WTC11 (cell line): Measurements from ENCODE around the gene STK40. TPM values are rescaled to one million over a fixed set of nuclear protein-coding genes. Genes with fewer than 3 reads are reported as not detected.

Experiments used
- ATAC-seq: fragments of 200-7000 bp; cut with Tn5 transposase; 2 replicates; pipeline ENCODE4 v1.10.0; 2021; ENCODE audit warnings: mild to moderate bottlenecking, moderate library complexity
- CTCF ChIA-PET: fragments of 300-600 bp; sonication (Branson Sonifier 250); formaldehyde crosslinking; loops from one replicate; lab custom pipeline; 2021; ENCODE audit warnings: antibody characterized with exemption; lab: Charles Lee
- POLR2A ChIA-PET: fragments of 350-600 bp; sonication (Branson Sonifier 250); formaldehyde crosslinking; loops from one replicate; lab custom pipeline; 2021; ENCODE audit warnings: antibody characterized with exemption; lab: Charles Lee
- DNase-seq: peaks from one replicate; pipeline ENCODE4 v3.0.0; 2021; ENCODE audit warnings: low spot score
- H3K27ac Mint-ChIP-seq: 2 replicates; pipeline ENCODE4 v1.8.0; 2021; ENCODE audit warnings: mixed read lengths
- H3K27me3 Mint-ChIP-seq: 2 replicates; pipeline ENCODE4 v1.8.0; 2021; ENCODE audit warnings: low read depth, mild to moderate bottlenecking, moderate library complexity, mixed read lengths
- H3K36me3 Mint-ChIP-seq: 2 replicates; pipeline ENCODE4 v1.8.0; 2021; ENCODE audit warnings: mixed read lengths
- H3K4me1 Mint-ChIP-seq: 2 replicates; pipeline ENCODE4 v1.8.0; 2022; ENCODE audit warnings: mixed read lengths
- H3K4me3 Mint-ChIP-seq: 2 replicates; pipeline ENCODE4 v1.8.0; 2021; ENCODE audit warnings: mild to moderate bottlenecking, moderate library complexity, mixed read lengths
- H3K9me3 Mint-ChIP-seq: 2 replicates; pipeline ENCODE4 v1.8.0; 2021; ENCODE audit warnings: mixed read lengths
- AFF4 ChIP-seq: sonication (generic); formaldehyde crosslinking; IDR thresholded peaks from 2 replicates; pipeline ENCODE4 v1.8.1; 2023; ENCODE audit warnings: mild to moderate bottlenecking, missing genetic modification reagents, borderline replicate concordance
- ATF2 ChIP-seq: sonication (generic); formaldehyde crosslinking; IDR thresholded peaks from 2 replicates; pipeline ENCODE4 v1.8.1; 2022; ENCODE audit warnings: low read depth, missing genetic modification reagents, borderline replicate concordance
- CDX4 ChIP-seq: fragments of 250-450 bp; sonication (Bioruptor Pico); IDR thresholded peaks from 2 replicates; pipeline ENCODE4 v1.9.0; 2021; ENCODE audit warnings: moderate library complexity, mild to moderate bottlenecking, inconsistent platforms, borderline replicate concordance
- CTCF ChIP-seq: fragments of 200-600 bp; IDR thresholded peaks from 2 replicates; pipeline ENCODE4 v1.8.0; 2022; ENCODE audit warnings: antibody characterized with exemption
- ELF4 ChIP-seq: sonication (generic); formaldehyde crosslinking; IDR thresholded peaks from 2 replicates; pipeline ENCODE4 v1.8.1; 2022; ENCODE audit warnings: low read depth, mild to moderate bottlenecking, moderate library complexity, missing genetic modification reagents
- GTF2I ChIP-seq: fragments of 250-450 bp; sonication (Bioruptor Pico); conservative IDR thresholded peaks from 2 replicates; pipeline ENCODE4 v1.4.0; 2021; ENCODE audit warnings: mild to moderate bottlenecking
- JUN ChIP-seq: sonication (generic); formaldehyde crosslinking; IDR thresholded peaks from 2 replicates; pipeline ENCODE4 v1.8.0; 2023; ENCODE audit warnings: mild to moderate bottlenecking, missing genetic modification reagents
- NFATC4 ChIP-seq: fragments of 250-450 bp; sonication (Bioruptor Pico); IDR thresholded peaks from 2 replicates; pipeline ENCODE4 v1.9.0; 2021; ENCODE audit warnings: mild to moderate bottlenecking
- PRDM15 ChIP-seq: sonication (generic); formaldehyde crosslinking; IDR thresholded peaks from 2 replicates; pipeline ENCODE4 v1.8.0; 2022; ENCODE audit warnings: missing genetic modification reagents
- ZBTB21 ChIP-seq: sonication (generic); formaldehyde crosslinking; IDR thresholded peaks from 2 replicates; pipeline ENCODE4 v1.8.1; 2023; ENCODE audit warnings: mild to moderate bottlenecking, missing genetic modification reagents, borderline replicate concordance
- ZNF423 ChIP-seq: fragments of 250-450 bp; sonication (Bioruptor Pico); IDR thresholded peaks from 2 replicates; pipeline ENCODE4 v2.1.2; 2022; ENCODE audit warnings: mild to moderate bottlenecking, moderate library complexity
- total RNA-seq: library from RNA; stranded (reverse); gene quantifications from 3 replicates; pipeline ENCODE4 v1.2.3, GENCODE V29; 2021

The STK40 gene
- total RNA-seq, 1 experiment from 2014 or later: 24.7 TPM

- TF ChIP-seq ZBTB21 (no peak), PRDM15 (CRISPR knock-in tag) (no peak), GTF2I (CRISPR knock-in tag) (no peak), JUN (no peak)
Measured at GRCh38 chr1:36343651-36344394, 41.9 kb downstream of the STK40 start (continued).

GRCh38 chr1:36342426-36343185 is 43.1 kb downstream of the STK40 start:
- Mint-ChIP-seq H3K4me3 (no peak overlapping the region), H3K36me3 (peaks cover 10% of the 10 kb centered on the region), H3K27ac (no peak overlapping the region), H3K9me3 (no peaks in the 10 kb centered on the region), H3K4me1 (no peaks in the 10 kb centered on the region), H3K27me3 (no peaks in the 10 kb centered on the region)
- CTCF ChIA-PET: interaction anchor here (0.6 to 6.0 kb wide), 42 partner anchors 9 to 246 kb away, joined by 3 to 76 read pairs (median 5); partner anchors contain the start of genes EVA1B, LSM10, MAP7D1 and MRPS15
- POLR2A ChIA-PET: interaction anchor here (0.5 to 1.2 kb wide), 5 partner anchors 19 to 58 kb away, joined by 3 read pairs; partner anchors contain the start of genes EVA1B and SH3D21
- DNase-seq (peak; percentile 73), ATAC-seq (peak; percentile 85)
- 0 out of 2 replicates have a peak, but pooled peaks have one; percentile 35 for TF ChIP-seq AFF4 (CRISPR knock-in tag)
- TF ChIP-seq CTCF: peak; percentile 25; the same call in 1 of the 2 replicates
- no peak for TF ChIP-seq CDX4 (CRISPR knock-in tag)

- no peaks in the 10 kb centered on the region for H3K4me1 Mint-ChIP-seq
- H3K4me3 Mint-ChIP-seq: no peak overlapping the region
- H3K9me3 Mint-ChIP-seq: no peaks in the 10 kb centered on the region
- CTCF ChIA-PET: interaction anchor here (0.6 to 6.0 kb wide), 38 partner anchors 8 to 245 kb away, joined by 3 to 76 read pairs (median 6); partner anchors contain the start of genes EVA1B, LSM10, MAP7D1 and MRPS15
- TF ChIP-seq NFATC4 (CRISPR knock-in tag) (no peak), ZNF423 (no peak), CTCF (no peak), ATF2 (CRISPR knock-in tag) (no peak), ELF4 (CRISPR knock-in tag) (no peak)
- peaks cover 4% of the 10 kb centered on the region; the same call in 1 of the 2 replicates for H3K36me3 Mint-ChIP-seq
- no peak overlapping the region for H3K27ac Mint-ChIP-seq
- no peak for ATAC-seq
- POLR2A ChIA-PET: interaction anchor here (0.5 to 1.2 kb wide), 4 partner anchors 18 to 35 kb away, joined by 3 read pairs; partner anchors contain the start of genes EVA1B and SH3D21
- DNase-seq: no peak
- H3K27me3 Mint-ChIP-seq: no peaks in the 10 kb centered on the region
Measured at GRCh38 chr1:36341626-36342320, 44.0 kb downstream of the STK40 start.
